ENCODE data around the gene NUDT8.

DNA sequence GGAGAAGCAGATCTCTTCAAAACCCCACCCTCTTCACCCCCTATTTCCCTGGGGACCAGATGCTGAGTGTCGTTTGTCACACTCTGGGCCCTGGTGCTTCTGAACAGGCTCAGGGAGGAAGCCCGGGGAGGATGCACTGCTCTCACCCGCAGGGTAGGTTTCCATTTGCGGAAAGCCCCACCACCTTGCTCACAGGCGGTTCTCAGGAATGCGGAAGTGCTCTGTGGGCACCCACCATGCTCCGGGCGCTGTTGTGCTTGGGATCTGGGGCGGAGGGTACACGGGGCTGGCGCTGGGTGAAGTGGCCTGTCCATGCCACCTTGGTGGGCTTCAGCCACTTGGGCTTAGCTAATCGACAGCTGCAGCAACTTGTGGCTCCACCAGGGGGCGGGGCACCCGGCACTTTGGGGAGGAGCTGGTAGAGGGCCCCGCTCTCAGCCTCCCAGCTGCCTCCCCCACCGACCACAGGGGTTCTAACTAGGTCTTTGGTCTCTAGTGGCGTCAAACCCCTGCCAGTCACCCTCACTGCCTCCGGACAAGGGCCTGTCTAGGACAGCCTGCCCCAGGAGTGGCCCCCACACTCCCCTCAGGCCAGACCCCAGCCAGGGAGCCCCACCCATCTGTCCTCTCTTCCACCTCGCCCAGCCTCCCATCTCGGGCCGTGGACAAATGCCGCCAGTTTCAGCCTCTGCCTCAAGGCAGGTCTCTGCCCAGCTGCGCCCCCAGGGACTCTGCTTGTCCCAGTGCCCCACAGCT lies 15.6 kb downstream of the NUDT8 start:
- TF ChIP-seq POLR2A (IDR thresholded peaks at IDR 0.05; ENCODE audit: low read length) (no peak), GATA1 (IDR thresholded peaks at IDR 0.05; ENCODE audit: low read depth, low read length) (no peak)

Measured in erythroblast (primary cell).